ENCODE data around the gene FANCL.
"Not testable (repeated sequence)": the region's sequence is repeated elsewhere in the genome, so short reads cannot be mapped to it uniquely, and the experiment has no call there.

The FANCL gene

DNA sequence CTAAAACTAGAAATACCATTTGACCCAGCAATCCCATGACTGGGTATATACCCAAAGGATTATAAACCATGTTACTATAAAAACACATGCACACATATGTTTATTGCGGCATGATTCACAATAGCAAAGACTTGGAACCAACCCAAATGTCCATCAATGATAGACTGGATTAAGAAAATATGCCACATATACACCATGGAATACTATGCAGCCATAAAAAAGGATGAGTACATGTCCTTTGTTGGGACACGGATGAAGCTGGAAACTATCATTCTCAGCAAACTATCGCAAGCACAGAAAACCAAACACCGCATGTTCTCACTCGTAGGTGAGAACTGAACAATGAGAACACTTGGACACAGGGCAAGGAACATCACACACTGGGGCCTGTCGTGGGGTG lies 54.1 kb downstream of the FANCL start:
- H3K4me3 Mint-ChIP-seq; H3K4me1 Mint-ChIP-seq (ENCODE audit: low read depth); H3K27me3 Mint-ChIP-seq; H3K27ac Mint-ChIP-seq; H3K9me3 Mint-ChIP-seq; intact Hi-C loops (cut with micrococcal nuclease): not testable (repeated sequence)
- H3K36me3 Mint-ChIP-seq (ENCODE audit: low read depth) = peaks cover 11% of the 10 kb centered on the region

DNA sequence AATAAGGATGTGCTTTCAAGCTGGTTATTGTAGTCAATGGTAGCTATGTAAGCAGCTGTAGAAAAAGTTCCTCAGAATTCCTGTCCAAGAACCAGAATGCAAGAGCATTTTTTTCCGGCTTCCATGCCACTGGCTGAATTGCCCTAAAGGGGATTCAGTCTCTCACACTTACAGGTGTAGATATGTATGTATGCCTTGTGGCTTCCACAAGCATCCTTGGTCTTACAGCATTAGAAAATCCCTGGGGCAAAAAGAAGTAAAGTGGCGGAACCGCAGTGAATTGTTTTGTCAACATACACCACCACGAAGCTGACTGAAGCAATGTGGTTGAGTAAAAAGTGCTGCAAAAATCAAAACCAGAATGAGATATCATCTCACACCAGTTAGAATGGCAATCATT lies 54.6 kb downstream of the FANCL start:
- Mint-ChIP-seq H3K9me3 (no peaks in the 10 kb centered on the region), H3K27ac (no peak overlapping the region), H3K27me3 (no peaks in the 10 kb centered on the region), H3K36me3 (ENCODE audit: low read depth) (peaks cover 11% of the 10 kb centered on the region), H3K4me1 (ENCODE audit: low read depth) (no peaks in the 10 kb centered on the region), H3K4me3 (no peak overlapping the region)
- intact Hi-C loops (cut with micrococcal nuclease) = no loop called here

DNA sequence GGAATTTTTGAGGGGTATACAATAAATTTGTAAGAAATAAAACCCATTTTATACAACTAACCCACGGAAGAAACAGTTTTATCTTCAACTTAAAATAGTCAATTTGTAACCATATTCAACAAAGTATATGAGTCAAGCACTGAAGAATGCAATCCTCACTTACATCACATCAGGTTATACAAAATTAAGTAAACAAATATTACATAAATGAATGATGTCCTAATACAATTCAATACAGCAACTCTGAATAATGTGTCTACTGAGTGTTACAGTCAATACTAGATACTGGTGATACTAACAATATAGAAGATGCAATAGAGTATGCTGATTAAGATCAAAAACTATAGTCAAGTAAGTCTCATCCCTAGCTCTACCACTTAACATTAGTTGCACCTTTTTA lies 58.6 kb downstream of the FANCL start:
- H3K36me3 Mint-ChIP-seq (ENCODE audit: low read depth) = no peaks in the 10 kb centered on the region
- intact Hi-C loops (cut with micrococcal nuclease) = no loop called here
- no peak overlapping the region for H3K4me3 Mint-ChIP-seq
- no peaks in the 10 kb centered on the region for H3K4me1 Mint-ChIP-seq (ENCODE audit: low read depth)
- H3K27ac Mint-ChIP-seq = no peak overlapping the region
- H3K27me3 Mint-ChIP-seq = no peaks in the 10 kb centered on the region
- peaks cover 12% of the 10 kb centered on the region for H3K9me3 Mint-ChIP-seq

DNA sequence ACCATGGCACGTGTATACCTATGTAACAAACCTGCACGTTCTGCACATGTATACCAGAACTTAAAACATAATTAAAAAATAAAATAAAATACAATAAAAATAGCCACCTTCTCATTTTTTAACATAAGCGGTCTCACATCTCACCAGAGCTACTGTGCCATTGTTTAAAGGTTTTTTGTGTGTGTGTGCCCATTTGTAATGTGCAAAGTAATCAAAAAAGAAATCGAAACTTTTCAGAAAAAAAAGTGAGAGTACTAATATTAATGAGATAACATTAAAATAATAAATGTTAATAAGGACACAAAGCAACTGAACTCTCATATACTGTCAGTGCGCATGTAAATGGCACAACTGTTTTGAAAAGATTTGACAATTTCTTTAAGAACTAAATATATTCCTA lies 60.5 kb downstream of the FANCL start:
- peaks cover 12% of the 10 kb centered on the region for H3K9me3 Mint-ChIP-seq
- H3K4me3 Mint-ChIP-seq = no peak overlapping the region
- no peaks in the 10 kb centered on the region for H3K4me1 Mint-ChIP-seq (ENCODE audit: low read depth)
- no peak overlapping the region for H3K27ac Mint-ChIP-seq
- intact Hi-C loops (cut with micrococcal nuclease) = no loop called here
- no peaks in the 10 kb centered on the region for H3K27me3 Mint-ChIP-seq
- H3K36me3 Mint-ChIP-seq (ENCODE audit: low read depth) = no peaks in the 10 kb centered on the region

DNA sequence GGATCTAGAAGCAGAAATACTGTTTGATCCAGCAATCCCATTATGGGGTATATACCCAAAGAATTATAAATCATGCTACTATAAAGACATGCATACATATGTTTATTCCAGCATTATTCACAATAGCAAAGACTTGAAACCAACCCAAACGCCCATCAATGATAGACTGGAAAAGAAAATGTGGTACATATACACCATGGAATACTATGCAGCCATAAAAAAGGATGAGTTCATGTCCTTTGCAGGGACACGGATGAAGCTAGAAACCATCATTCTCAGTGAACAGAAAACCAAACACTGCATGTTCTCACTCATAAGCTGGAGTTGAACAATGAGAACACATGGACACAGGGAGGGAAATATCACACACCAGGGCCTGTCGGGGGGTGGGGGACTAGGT lies 61.0 kb downstream of the FANCL start:
- H3K4me3 Mint-ChIP-seq; H3K27ac Mint-ChIP-seq; H3K27me3 Mint-ChIP-seq; H3K36me3 Mint-ChIP-seq (ENCODE audit: low read depth); intact Hi-C loops (cut with micrococcal nuclease); H3K4me1 Mint-ChIP-seq (ENCODE audit: low read depth): not testable (repeated sequence)
- peaks cover 12% of the 10 kb centered on the region for H3K9me3 Mint-ChIP-seq

DNA sequence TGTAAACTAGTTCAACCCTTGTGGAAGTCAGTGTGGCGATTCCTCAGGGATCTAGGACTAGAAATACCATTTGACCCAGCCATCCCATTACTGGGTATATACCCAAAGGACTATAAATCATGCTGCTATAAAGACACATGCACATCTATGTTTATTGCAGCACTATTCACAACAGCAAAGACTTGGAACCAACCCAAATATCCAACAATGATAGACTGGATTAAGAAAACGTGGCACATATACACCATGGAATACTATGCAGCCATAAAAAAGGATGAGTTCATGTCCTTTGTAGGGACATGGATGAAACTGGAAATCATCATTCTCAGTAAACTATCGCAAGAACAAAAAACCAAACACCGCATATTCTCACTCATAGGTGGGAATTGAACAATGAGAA lies 63.9 kb downstream of the FANCL start:
- Mint-ChIP-seq H3K36me3 (ENCODE audit: low read depth) (peaks cover 14% of the 10 kb centered on the region), H3K9me3 (peaks cover 36% of the 10 kb centered on the region)
- H3K27me3 Mint-ChIP-seq; H3K27ac Mint-ChIP-seq; H3K4me3 Mint-ChIP-seq; intact Hi-C loops (cut with micrococcal nuclease); H3K4me1 Mint-ChIP-seq (ENCODE audit: low read depth): not testable (repeated sequence)

DNA sequence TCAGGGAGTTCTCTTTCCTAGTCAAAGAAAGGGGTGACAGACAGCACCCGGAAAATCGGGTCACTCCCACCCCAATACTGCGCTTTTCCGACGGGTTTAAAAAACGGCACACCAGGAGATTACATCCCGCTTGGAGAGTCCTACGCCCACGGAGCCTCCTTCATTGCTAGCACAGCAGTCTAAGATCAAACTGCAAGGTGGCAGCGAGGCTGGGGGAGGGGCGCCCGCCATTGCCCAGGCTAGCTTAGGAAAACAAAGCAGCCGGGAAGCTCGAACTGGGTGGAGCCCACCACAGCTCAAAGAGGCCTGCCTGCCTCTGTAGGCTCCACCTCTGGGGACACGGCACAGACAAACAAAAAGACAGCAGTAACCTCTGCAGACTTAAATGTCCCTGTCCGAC lies 69.3 kb downstream of the FANCL start:
- H3K4me1 Mint-ChIP-seq (ENCODE audit: low read depth); intact Hi-C loops (cut with micrococcal nuclease); H3K27me3 Mint-ChIP-seq; H3K4me3 Mint-ChIP-seq; H3K27ac Mint-ChIP-seq: not testable (repeated sequence)
- Mint-ChIP-seq H3K9me3 (peaks cover 46% of the 10 kb centered on the region), H3K36me3 (ENCODE audit: low read depth) (peaks cover 30% of the 10 kb centered on the region)

DNA sequence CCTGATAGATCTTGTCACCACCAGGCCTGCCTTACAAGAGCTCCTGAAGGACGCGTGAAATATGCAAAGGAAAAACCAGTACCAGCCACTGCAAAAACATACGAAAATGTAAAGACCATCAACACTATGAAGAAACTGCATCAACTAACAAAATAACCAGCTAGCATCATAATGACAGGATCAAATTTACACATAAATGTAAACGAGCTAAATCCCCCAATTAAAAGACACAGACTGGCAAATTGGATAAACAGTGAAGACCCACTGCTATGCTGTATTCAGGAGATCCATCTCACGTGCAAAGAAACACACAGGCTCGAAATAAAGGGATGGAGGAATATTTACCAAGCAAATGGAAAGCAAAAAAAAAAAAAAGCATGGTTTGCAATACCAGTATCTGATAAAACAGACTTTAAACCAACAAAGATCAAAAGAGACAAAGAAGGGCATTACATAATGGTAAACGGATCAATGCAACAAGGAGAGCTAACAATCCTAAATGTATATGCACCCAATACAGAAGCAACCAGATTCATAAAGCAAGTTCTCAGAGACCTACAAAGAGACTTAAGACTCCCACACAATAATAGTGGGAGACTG lies 70.7 kb downstream of the FANCL start:
- H3K4me3 Mint-ChIP-seq; H3K27ac Mint-ChIP-seq; intact Hi-C loops (cut with micrococcal nuclease); H3K4me1 Mint-ChIP-seq (ENCODE audit: low read depth); H3K27me3 Mint-ChIP-seq: not testable (repeated sequence)
- Mint-ChIP-seq H3K36me3 (ENCODE audit: low read depth) (peaks cover 30% of the 10 kb centered on the region), H3K9me3 (peaks cover 46% of the 10 kb centered on the region)

DNA sequence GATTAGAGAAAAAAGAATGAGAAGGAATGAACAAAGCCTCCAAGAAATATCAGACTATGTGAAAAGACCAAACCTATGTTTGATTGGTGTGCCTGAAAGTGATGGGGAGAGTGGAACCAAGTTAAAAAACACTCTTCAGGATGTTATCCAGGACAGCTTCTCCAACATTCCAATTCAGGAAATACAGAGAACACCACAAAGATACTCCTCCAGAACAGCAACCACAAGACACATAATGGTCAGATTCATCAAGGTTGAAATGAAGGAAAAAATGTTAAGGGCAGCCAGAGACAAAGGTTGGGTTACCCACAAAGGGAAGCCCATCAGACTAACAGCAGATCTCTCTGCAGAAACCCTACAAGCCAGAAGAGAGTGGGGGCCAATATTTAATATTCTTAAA lies 71.3 kb downstream of the FANCL start:
- intact Hi-C loops (cut with micrococcal nuclease); H3K4me3 Mint-ChIP-seq; H3K4me1 Mint-ChIP-seq (ENCODE audit: low read depth); H3K27me3 Mint-ChIP-seq; H3K27ac Mint-ChIP-seq: not testable (repeated sequence)
- Mint-ChIP-seq H3K36me3 (ENCODE audit: low read depth) (peaks cover 29% of the 10 kb centered on the region), H3K9me3 (peaks cover 45% of the 10 kb centered on the region)

DNA sequence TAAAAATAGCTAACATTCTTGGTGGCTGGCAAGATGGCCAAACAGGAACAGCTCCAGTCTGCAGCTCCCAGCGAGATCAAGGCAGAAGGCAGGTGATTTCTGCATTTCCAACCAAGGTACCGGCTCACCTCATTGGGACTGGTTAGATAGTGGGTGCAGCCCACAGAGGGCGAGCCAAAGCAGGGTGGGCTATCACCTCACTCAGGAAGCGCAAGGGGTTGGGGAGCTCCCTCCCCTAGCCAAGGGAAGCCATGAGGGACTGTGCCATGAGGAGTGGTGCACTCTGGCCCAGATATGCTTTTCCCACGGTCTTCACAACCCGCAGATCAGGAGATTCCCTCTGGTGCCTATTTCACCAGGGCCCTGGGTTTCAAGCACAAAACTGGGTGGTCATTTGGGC lies 73.0 kb downstream of the FANCL start:
- H3K4me1 Mint-ChIP-seq (ENCODE audit: low read depth); intact Hi-C loops (cut with micrococcal nuclease); H3K4me3 Mint-ChIP-seq; H3K27ac Mint-ChIP-seq; H3K27me3 Mint-ChIP-seq: not testable (repeated sequence)
- Mint-ChIP-seq H3K9me3 (peaks cover 32% of the 10 kb centered on the region), H3K36me3 (ENCODE audit: low read depth) (peaks cover 24% of the 10 kb centered on the region)

DNA sequence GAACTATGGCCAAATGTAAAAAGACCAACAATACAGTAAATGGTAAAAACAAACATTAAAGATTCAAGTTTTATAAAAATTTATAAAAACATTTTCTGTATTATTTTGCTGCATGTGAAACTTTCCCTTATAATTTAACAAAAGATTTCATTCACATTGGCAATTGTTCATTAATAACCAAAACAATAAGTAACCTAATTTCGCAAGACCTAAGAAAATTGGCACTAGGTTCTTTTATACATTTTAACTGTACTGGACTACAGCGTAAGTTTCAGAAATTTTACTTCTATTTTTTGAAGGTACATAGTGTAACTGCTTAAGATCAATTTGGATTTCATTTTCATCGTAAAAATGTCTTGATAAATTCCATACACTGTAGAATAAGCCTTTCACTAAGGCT lies 77.2 kb downstream of the FANCL start:
- peaks cover 30% of the 10 kb centered on the region for H3K36me3 Mint-ChIP-seq (ENCODE audit: low read depth)
- intact Hi-C loops (cut with micrococcal nuclease) = no loop called here
- no peaks in the 10 kb centered on the region for H3K4me1 Mint-ChIP-seq (ENCODE audit: low read depth)

DNA sequence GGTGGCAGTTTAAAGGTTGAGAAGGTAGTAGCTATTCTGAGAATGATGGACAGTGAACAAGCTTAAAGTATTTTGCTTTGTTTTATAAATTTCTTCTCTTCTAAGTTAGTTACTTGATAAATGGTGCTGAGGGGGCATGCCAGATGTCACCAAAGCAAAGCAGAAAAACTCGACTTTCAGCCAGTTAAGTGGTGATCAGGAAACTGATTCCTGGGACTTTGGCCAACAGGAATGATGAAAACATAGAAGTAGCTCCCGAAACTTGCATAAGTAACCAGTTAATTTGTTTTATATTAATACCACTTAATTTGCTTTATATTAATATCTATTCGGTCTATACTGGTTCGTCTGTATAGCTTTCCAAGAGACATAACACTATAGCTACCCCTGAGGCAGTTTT lies 82.6 kb downstream of the FANCL start:
- Mint-ChIP-seq H3K27ac (no peak overlapping the region), H3K4me3 (no peak overlapping the region), H3K9me3 (no peaks in the 10 kb centered on the region), H3K27me3 (no peaks in the 10 kb centered on the region), H3K36me3 (ENCODE audit: low read depth) (peaks cover 57% of the 10 kb centered on the region), H3K4me1 (ENCODE audit: low read depth) (no peaks in the 10 kb centered on the region)
- intact Hi-C loops (cut with micrococcal nuclease) = no loop called here

More for the DNA sequence above, 77.2 kb downstream of the FANCL start:
- Mint-ChIP-seq H3K4me3 (no peak overlapping the region), H3K27me3 (no peaks in the 10 kb centered on the region), H3K9me3 (no peaks in the 10 kb centered on the region), H3K27ac (no peak overlapping the region)

DNA sequence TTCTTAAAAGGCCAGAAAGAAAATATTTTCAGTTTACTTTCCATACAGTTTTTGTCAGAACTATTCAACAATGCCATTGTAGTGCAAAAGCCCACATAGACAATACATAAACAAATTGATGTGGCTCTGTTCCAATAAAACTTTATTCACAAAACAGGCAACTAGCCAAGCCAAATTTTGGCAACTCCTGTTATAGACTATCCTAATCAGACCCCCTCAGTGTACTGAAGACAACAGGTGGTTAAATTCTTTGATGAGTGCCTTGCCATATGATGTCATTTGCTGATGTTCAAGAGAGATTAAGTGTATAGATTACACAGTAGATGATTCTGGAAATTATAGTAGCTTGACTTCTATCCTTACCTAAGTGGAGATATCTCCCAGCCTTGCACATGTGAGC lies 83.4 kb downstream of the FANCL start:
- intact Hi-C loops (cut with micrococcal nuclease) = no loop called here
- no peaks in the 10 kb centered on the region for H3K9me3 Mint-ChIP-seq
- H3K4me3 Mint-ChIP-seq = no peak overlapping the region
- no peaks in the 10 kb centered on the region for H3K4me1 Mint-ChIP-seq (ENCODE audit: low read depth)
- peaks cover 56% of the 10 kb centered on the region for H3K36me3 Mint-ChIP-seq (ENCODE audit: low read depth)
- no peak overlapping the region for H3K27ac Mint-ChIP-seq
- no peaks in the 10 kb centered on the region for H3K27me3 Mint-ChIP-seq

DNA sequence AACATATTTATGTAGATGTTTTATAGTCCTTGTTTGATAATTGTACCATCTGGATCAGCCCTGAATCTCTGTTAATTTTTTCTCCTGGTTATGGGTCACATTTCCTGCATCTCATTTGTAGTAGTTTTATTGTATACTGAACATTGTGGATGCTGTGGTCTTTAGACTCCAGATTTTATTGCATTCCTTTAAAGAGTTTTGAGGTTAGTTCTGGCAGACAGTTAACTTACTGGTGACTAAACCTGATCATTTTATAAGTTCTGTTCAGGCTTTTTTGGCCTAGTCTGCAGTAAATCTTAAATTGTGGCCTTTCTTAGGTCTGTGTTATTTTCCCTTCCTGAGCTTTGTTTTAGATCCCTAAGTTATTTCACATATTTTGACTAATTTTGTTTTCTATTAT lies 84.3 kb downstream of the FANCL start:
- intact Hi-C loops (cut with micrococcal nuclease) = no loop called here
- no peak overlapping the region for H3K4me3 Mint-ChIP-seq

DNA sequence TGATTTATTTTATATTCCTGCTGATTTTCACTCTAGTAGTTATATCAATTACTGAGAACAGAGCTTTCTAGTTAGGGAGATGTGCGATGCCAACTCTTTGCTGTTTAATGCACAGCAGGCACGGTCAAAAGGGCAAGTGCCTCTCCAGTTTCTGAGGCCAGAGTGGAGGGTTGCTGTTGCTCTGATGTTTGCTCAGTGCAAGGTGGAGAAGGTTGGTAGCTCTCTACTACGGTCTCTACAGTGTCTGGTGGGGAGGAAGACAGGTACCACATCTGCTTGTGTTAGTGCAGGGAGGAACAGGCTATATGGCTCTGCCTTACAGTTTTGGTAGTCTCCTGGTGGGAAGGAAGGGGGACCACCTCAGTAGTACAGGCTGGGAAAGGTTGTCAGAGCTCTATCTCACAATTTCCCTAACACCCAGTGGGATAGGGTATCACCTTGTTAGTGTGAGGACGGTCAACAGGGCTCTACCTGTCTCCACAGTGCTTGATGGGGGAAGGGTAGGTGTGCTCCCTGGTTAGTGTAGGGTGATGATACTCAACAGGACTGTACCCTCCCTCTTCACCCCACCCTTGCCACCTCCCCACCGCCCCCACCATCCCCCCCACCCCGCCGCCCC lies 85.9 kb downstream of the FANCL start:
- intact Hi-C loops (cut with micrococcal nuclease) = no loop called here
- H3K4me1 Mint-ChIP-seq (ENCODE audit: low read depth) = no peaks in the 10 kb centered on the region
- H3K27ac Mint-ChIP-seq = no peak overlapping the region
- no peaks in the 10 kb centered on the region for H3K27me3 Mint-ChIP-seq
- H3K9me3 Mint-ChIP-seq = no peaks in the 10 kb centered on the region
- H3K4me3 Mint-ChIP-seq = no peak overlapping the region
- peaks cover 47% of the 10 kb centered on the region for H3K36me3 Mint-ChIP-seq (ENCODE audit: low read depth)

More for the DNA sequence above, 84.3 kb downstream of the FANCL start:
- H3K36me3 Mint-ChIP-seq (ENCODE audit: low read depth) = peaks cover 50% of the 10 kb centered on the region
- no peaks in the 10 kb centered on the region for H3K9me3 Mint-ChIP-seq
- no peaks in the 10 kb centered on the region for H3K27me3 Mint-ChIP-seq
- no peaks in the 10 kb centered on the region for H3K4me1 Mint-ChIP-seq (ENCODE audit: low read depth)
- H3K27ac Mint-ChIP-seq = no peak overlapping the region

Data from dendritic cell treated with granulocyte-macrophage colony-stimulating factor and Interleukin-4, amounts not matched to agents 40 ng/mL and 50 ng/mL, for 4 days (primary cell).